SK-N-SH (cell line): ENCODE measurements around the gene AFAP1.

ENCODE experiments used
- CTCF ChIP-seq: fragments of 200-600 bp; sonication (generic); IDR thresholded peaks from 2 replicates; pipeline ENCODE4 v1.6.1; 2017; ENCODE audit warnings: antibody characterized with exemption, mild to moderate bottlenecking, moderate library complexity
- EP300 ChIP-seq, 2 experiments: IDR thresholded peaks; 2 replicates each; pipeline versions ENCODE4 v1.4.0 to v1.6.1; 2012; ENCODE audit warnings: borderline replicate concordance in 1 of 2, low read depth in 1 of 2, low read length in 1 of 2
- FOXJ3 ChIP-seq: sonication (generic); formaldehyde crosslinking; IDR thresholded peaks from 2 replicates; pipeline ENCODE4 v1.5.1; 2020; ENCODE audit warnings: mild to moderate bottlenecking, missing genetic modification reagents
- IRF3 ChIP-seq: fragments of 150-350 bp; IDR thresholded peaks from 2 replicates; pipeline ENCODE4 v1.6.1; 2016; ENCODE audit warnings: mild to moderate bottlenecking, low read depth, low read length
- MAX ChIP-seq: IDR thresholded peaks from 2 replicates; pipeline ENCODE4 v1.4.0; 2012; ENCODE audit warnings: low read depth
- POLR2AphosphoS5 ChIP-seq: IDR thresholded peaks from 2 replicates; pipeline ENCODE4 v1.6.1; 2012; ENCODE audit warnings: low read depth, low read length
- RAD21 ChIP-seq: IDR thresholded peaks from 2 replicates; pipeline ENCODE4 v1.6.1; 2012; ENCODE audit warnings: mild to moderate bottlenecking, low read length
- REST ChIP-seq: IDR thresholded peaks from 2 replicates; pipeline ENCODE4 v1.6.1; 2012; ENCODE audit warnings: mild to moderate bottlenecking, low read depth, low read length, moderate library complexity
- RFX5 ChIP-seq: IDR thresholded peaks from 2 replicates; pipeline ENCODE4 v1.6.1; 2012; ENCODE audit warnings: mild to moderate bottlenecking, improper control_type of control experiment, low read length
- SIN3A ChIP-seq: IDR thresholded peaks from 2 replicates; pipeline ENCODE4 v1.6.1; 2012; ENCODE audit warnings: low read depth, mild to moderate bottlenecking, low read length, moderate library complexity, borderline replicate concordance
- SMC3 ChIP-seq: IDR thresholded peaks from 2 replicates; pipeline ENCODE4 v1.6.1; 2012; ENCODE audit warnings: low read depth, low read length, improper control_type of control experiment
- USF2 ChIP-seq: fragments of 150-350 bp; IDR thresholded peaks from 2 replicates; pipeline ENCODE4 v1.6.1; 2017; ENCODE audit warnings: antibody characterized with exemption, low read length, low read depth, borderline replicate concordance

DNA sequence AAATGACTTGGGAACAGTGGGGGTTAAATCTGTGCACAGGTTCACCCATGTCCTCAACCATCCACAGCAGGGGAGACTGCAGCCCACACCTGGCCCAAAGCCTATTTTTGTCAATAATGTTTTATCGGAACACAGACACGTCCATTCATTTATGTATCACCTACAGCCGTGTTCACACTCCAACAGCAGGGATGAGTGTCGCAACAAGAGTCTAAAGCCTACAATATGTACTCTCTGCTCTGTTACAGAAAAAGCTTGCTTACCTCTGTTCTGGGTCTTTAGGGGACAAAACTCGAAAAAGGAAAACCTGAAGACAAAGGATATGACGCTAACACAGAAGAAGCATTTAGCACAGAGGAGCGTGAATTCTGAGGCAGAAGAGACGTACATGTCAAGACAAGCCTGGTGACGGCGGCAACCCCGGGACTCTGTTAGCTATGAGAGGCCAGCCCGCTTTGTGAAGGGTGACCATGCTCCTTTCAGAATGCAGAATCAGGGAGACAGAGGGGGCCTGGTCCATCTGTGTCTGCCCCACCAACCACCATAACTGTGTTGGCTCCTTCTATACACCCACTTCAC is 45.5 kb downstream of the AFAP1 start:
- TF ChIP-seq POLR2AphosphoS5: no peak
- no peak for TF ChIP-seq MAX
- TF ChIP-seq REST: no peak
- TF ChIP-seq USF2: no peak
- no peak for TF ChIP-seq RFX5
- TF ChIP-seq CTCF: no peak
- TF ChIP-seq SMC3: no peak
- TF ChIP-seq IRF3: no peak
- TF ChIP-seq SIN3A: no peak
- no peak for TF ChIP-seq EP300 (IDR thresholded peaks at IDR 0.05; ENCODE audit: borderline replicate concordance in 1 of 2, low read depth in 1 of 2, low read length in 1 of 2)
- TF ChIP-seq RAD21: no peak
- no peak for TF ChIP-seq FOXJ3
